WTC11 (cell line): ENCODE data around the gene MSI2. TPM values are rescaled to one million over a fixed set of nuclear protein-coding genes. Genes with fewer than 3 reads are reported as not detected.

Source experiments
- ATAC-seq: fragments of 200-7000 bp; cut with Tn5 transposase; 2 replicates; pipeline ENCODE4 v1.10.0; 2021; ENCODE audit warnings: mild to moderate bottlenecking, moderate library complexity
- CTCF ChIA-PET: fragments of 300-600 bp; sonication (Branson Sonifier 250); formaldehyde crosslinking; loops from one replicate; lab custom pipeline; 2021; ENCODE audit warnings: antibody characterized with exemption; lab: Charles Lee
- POLR2A ChIA-PET: fragments of 350-600 bp; sonication (Branson Sonifier 250); formaldehyde crosslinking; loops from one replicate; lab custom pipeline; 2021; ENCODE audit warnings: antibody characterized with exemption; lab: Charles Lee
- DNase-seq: peaks from one replicate; pipeline ENCODE4 v3.0.0; 2021; ENCODE audit warnings: low spot score
- H3K27ac Mint-ChIP-seq: 2 replicates; pipeline ENCODE4 v1.8.0; 2021; ENCODE audit warnings: mixed read lengths
- H3K27me3 Mint-ChIP-seq: 2 replicates; pipeline ENCODE4 v1.8.0; 2021; ENCODE audit warnings: low read depth, mild to moderate bottlenecking, moderate library complexity, mixed read lengths
- H3K36me3 Mint-ChIP-seq: 2 replicates; pipeline ENCODE4 v1.8.0; 2021; ENCODE audit warnings: mixed read lengths
- H3K4me1 Mint-ChIP-seq: 2 replicates; pipeline ENCODE4 v1.8.0; 2022; ENCODE audit warnings: mixed read lengths
- H3K4me3 Mint-ChIP-seq: 2 replicates; pipeline ENCODE4 v1.8.0; 2021; ENCODE audit warnings: mild to moderate bottlenecking, moderate library complexity, mixed read lengths
- H3K9me3 Mint-ChIP-seq: 2 replicates; pipeline ENCODE4 v1.8.0; 2021; ENCODE audit warnings: mixed read lengths
- ATF2 ChIP-seq: sonication (generic); formaldehyde crosslinking; IDR thresholded peaks from 2 replicates; pipeline ENCODE4 v1.8.1; 2022; ENCODE audit warnings: low read depth, missing genetic modification reagents, borderline replicate concordance
- ATF3 ChIP-seq: sonication (generic); formaldehyde crosslinking; conservative IDR thresholded peaks from 2 replicates; pipeline ENCODE4 v1.8.1; 2022; ENCODE audit warnings: mild to moderate bottlenecking, missing genetic modification reagents
- E2F5 ChIP-seq: sonication (generic); formaldehyde crosslinking; IDR thresholded peaks from 2 replicates; pipeline ENCODE4 v1.8.1; 2022; ENCODE audit warnings: mild to moderate bottlenecking, moderate library complexity, missing genetic modification reagents
- IRF1 ChIP-seq: sonication (generic); formaldehyde crosslinking; IDR thresholded peaks from 2 replicates; pipeline ENCODE4 v1.8.0; 2023; ENCODE audit warnings: missing genetic modification reagents
- JUN ChIP-seq: sonication (generic); formaldehyde crosslinking; IDR thresholded peaks from 2 replicates; pipeline ENCODE4 v1.8.0; 2023; ENCODE audit warnings: mild to moderate bottlenecking, missing genetic modification reagents
- KAT7 ChIP-seq: sonication (generic); formaldehyde crosslinking; IDR thresholded peaks from 2 replicates; pipeline ENCODE4 v1.8.1; 2023; ENCODE audit warnings: missing genetic modification reagents, mild to moderate bottlenecking, borderline replicate concordance
- MLX ChIP-seq: sonication (generic); formaldehyde crosslinking; IDR thresholded peaks from 2 replicates; pipeline ENCODE4 v1.8.1; 2023; ENCODE audit warnings: mild to moderate bottlenecking, missing genetic modification reagents, moderate library complexity
- MXD4 ChIP-seq: fragments of 250-450 bp; sonication (Bioruptor Pico); IDR thresholded peaks from 2 replicates; pipeline ENCODE4 v1.8.0; 2021; ENCODE audit warnings: mild to moderate bottlenecking, moderate library complexity, borderline replicate concordance
- NFE2L1 ChIP-seq: sonication (generic); formaldehyde crosslinking; IDR thresholded peaks from 2 replicates; pipeline ENCODE4 v1.8.1; 2023; ENCODE audit warnings: missing genetic modification reagents
- OVOL2 ChIP-seq: fragments of 250-450 bp; sonication (Bioruptor Pico); IDR thresholded peaks from 2 replicates; pipeline ENCODE4 v1.9.0; 2021; ENCODE audit warnings: mild to moderate bottlenecking, borderline replicate concordance
- PRDM15 ChIP-seq: sonication (generic); formaldehyde crosslinking; IDR thresholded peaks from 2 replicates; pipeline ENCODE4 v1.8.0; 2022; ENCODE audit warnings: missing genetic modification reagents
- SMAD3 ChIP-seq: sonication (generic); formaldehyde crosslinking; IDR thresholded peaks from 2 replicates; pipeline ENCODE4 v1.8.0; 2022; ENCODE audit warnings: missing genetic modification reagents, mild to moderate bottlenecking, borderline replicate concordance
- TEAD1 ChIP-seq: sonication (generic); formaldehyde crosslinking; IDR thresholded peaks from 2 replicates; pipeline ENCODE4 v1.8.0; 2022; ENCODE audit warnings: mild to moderate bottlenecking, missing genetic modification reagents
- TP53 ChIP-seq: sonication (generic); formaldehyde crosslinking; IDR thresholded peaks from 2 replicates; pipeline ENCODE4 v1.8.1; 2023; ENCODE audit warnings: mild to moderate bottlenecking, missing genetic modification reagents
- USF2 ChIP-seq: sonication (generic); formaldehyde crosslinking; IDR thresholded peaks from 2 replicates; pipeline ENCODE4 v1.8.1; 2023; ENCODE audit warnings: mild to moderate bottlenecking, missing genetic modification reagents, moderate library complexity
- ZBTB43 ChIP-seq: sonication (generic); formaldehyde crosslinking; IDR thresholded peaks from 2 replicates; pipeline ENCODE4 v1.8.1; 2023; ENCODE audit warnings: mild to moderate bottlenecking, missing genetic modification reagents
- ZNF121 ChIP-seq: sonication (generic); formaldehyde crosslinking; IDR thresholded peaks from 2 replicates; pipeline ENCODE4 v1.8.0; 2023; ENCODE audit warnings: missing genetic modification reagents
- ZNF281 ChIP-seq: sonication (generic); formaldehyde crosslinking; IDR thresholded peaks from 2 replicates; pipeline ENCODE4 v1.8.0; 2023; ENCODE audit warnings: mild to moderate bottlenecking, missing genetic modification reagents
- ZNF512 ChIP-seq: sonication (generic); formaldehyde crosslinking; IDR thresholded peaks from 2 replicates; pipeline ENCODE4 v1.8.1; 2022; ENCODE audit warnings: missing genetic modification reagents, borderline replicate concordance
- total RNA-seq: library from RNA; stranded (reverse); gene quantifications from 3 replicates; pipeline ENCODE4 v1.2.3, GENCODE V29; 2021

Gene MSI2
- total RNA-seq, 1 experiment from 2014 or later, result 82.1 TPM

GRCh38 chr17:57669671-57670529 lies 413.6 kb downstream of the MSI2 start:
- no peaks in the 10 kb centered on the region for H3K9me3 Mint-ChIP-seq
- POLR2A ChIA-PET, result interaction anchor here (0.8 kb wide), 1 partner anchor 345 kb away, joined by 3 read pairs; no protein-coding TSS in a partner anchor
- peaks cover 28% of the 10 kb centered on the region for H3K4me1 Mint-ChIP-seq
- DNase-seq, result no peak
- TF ChIP-seq TP53 (no peak), IRF1 (CRISPR knock-in tag) (no peak), PRDM15 (no peak), SMAD3 (CRISPR knock-in tag) (no peak), NFE2L1 (CRISPR knock-in tag) (no peak), ZNF281 (CRISPR knock-in tag) (no peak), ATF3 (CRISPR knock-in tag) (no peak), E2F5 (CRISPR knock-in tag) (no peak), ZNF121 (no peak), ZNF512 (no peak), ATF2 (CRISPR knock-in tag) (no peak), MLX (CRISPR knock-in tag) (no peak), OVOL2 (CRISPR knock-in tag) (no peak), TEAD1 (no peak), MXD4 (CRISPR knock-in tag) (no peak), KAT7 (CRISPR knock-in tag) (no peak), JUN (CRISPR knock-in tag) (no peak), ZBTB43 (CRISPR knock-in tag) (no peak), USF2 (CRISPR knock-in tag) (no peak)
- H3K4me3 Mint-ChIP-seq, result no peak overlapping the region
- no peak overlapping the region for H3K27ac Mint-ChIP-seq
- no peaks in the 10 kb centered on the region for H3K27me3 Mint-ChIP-seq
- no peaks in the 10 kb centered on the region for H3K36me3 Mint-ChIP-seq
- CTCF ChIA-PET, result interaction anchor here (1.0 to 3.3 kb wide), 3 partner anchors 70 to 427 kb away, joined by 3 to 107 read pairs (median 28); no protein-coding TSS in a partner anchor
- ATAC-seq, result no peak
